ENCODE data around the gene TSHZ2.
"Not testable (repeated sequence)": the region's sequence is repeated elsewhere in the genome, so short reads cannot be mapped to it uniquely, and the experiment has no call there.

TSHZ2 gene

DNA sequence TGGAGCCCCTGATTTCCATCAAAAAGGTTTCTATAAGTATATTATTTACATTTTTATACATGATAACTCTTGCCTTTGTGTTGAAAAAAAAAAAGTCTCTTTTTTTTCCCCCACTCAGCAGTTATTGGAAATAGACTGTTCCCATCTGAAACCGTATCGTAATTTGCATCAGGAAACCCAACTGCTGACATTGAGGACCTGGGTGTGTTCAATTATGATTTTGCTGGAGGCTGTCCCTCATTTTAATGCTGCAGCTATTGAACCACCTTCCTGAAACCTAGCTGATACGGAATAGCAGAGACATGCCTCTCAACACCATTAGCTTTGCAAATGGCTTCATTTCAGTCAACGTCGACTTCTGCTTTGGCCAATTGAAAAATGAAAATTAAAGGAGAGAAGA is 522.6 kb downstream of the TSHZ2 start:
- no peak for DNase-seq

DNA sequence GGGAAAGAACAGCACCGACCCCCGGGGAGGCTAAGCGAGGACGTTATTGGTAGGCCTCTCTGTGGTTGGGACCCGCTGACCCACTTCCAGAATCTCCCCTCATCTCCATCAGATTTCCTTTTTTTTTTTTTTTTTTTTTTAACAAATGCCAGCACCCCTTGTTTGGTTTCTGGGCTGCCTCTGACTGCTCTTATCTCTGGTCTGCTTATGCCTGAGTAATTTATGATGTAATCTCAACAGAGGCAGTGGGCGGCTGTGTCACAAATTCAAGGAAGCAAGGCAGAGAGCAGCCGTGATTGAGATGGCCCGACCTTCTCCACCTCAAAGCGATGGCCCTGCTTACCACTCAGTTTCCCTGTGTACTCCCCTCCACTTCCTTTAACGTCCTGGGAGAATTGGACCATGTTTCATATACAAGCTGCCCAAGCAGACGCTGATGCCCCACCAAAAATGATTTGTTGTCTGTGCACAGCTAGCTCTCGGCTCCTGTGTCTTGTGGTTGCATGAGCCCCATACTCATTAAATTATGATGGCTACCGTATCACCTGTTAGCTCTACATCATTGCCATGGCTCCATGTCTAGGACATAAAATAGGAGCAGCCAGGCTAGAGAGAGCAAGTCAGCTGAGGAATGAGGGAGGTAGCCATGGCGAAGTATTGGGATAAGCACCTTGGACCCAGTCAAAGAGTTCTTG is 523.4 kb downstream of the TSHZ2 start:
- no peak for DNase-seq

DNA sequence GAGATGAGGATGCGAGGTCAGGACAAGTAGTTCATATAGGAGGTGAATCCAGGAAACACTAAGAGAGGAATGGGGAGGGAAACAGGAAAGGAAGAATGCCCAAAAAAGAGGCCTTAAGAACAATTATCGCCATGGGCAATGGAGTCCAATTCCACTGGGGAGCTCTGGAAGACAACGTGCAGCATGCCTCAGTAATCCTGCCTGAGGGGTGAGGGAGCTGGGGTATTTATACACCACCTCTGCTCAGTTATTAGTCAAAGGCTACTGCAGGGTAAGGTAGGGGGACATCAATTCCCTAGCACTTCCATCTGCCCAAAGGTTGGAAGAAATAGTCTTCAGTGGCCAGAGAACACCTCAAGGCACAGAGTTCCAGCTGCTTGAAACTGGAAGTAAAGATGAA is 525.1 kb downstream of the TSHZ2 start:
- DNase-seq = no peak

DNA sequence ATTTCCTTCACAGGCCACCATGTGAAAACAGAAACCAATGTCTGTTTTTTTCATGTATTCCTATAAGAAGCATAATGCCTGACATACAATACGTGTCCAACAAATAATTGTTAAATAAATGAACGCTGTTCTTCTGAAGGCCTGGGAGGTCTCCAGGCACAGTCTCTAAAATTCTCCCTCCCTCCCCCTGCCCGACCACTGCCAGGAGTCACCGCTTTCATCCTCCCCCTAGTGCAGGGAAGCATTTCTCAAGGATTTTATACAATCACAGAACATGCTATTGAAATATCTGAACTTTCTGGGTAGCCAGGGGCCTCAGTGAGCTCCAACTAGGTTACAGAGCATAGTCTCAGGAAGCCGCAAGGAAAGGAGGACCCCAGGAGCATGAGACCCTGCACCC is 526.2 kb downstream of the TSHZ2 start:
- DNase-seq = no peak

DNA sequence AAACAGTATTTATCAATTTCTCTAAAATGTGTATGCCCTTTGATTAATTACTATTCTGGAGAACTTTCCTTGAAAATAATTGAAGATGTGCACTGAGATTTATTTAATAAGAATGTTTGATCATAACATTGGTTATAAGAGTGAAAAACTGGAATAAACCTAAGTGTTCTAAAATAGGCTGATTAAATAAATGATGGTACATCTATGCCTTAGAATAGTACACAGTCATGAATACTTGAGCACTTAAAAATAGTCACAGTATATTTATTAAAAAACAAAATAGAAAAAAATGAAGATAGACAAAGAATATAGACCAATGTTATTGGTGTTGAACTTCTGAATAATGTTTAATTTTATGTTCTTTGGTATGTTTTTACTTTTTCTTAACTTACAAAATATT is 528.5 kb downstream of the TSHZ2 start:
- no peak for DNase-seq

DNA sequence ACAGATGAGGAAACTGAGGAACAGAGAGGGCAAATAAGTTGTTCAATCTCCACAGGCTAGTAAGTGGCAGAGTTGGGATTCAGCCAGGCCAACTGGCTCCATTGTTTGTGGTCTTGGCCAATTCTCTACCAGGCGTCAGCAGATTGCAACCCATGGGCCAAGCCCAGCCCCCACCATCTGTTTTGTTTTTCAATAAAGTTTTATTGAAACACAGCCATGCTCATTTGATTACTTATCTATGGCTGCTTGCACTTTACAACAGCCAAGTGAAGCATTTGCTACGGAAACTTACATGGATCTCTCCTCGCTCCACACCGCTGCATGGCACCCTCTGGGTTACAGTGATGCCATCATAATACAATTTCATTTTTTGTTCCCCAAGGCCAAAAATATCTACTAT is 530.7 kb downstream of the TSHZ2 start:
- DNase-seq = no peak

DNA sequence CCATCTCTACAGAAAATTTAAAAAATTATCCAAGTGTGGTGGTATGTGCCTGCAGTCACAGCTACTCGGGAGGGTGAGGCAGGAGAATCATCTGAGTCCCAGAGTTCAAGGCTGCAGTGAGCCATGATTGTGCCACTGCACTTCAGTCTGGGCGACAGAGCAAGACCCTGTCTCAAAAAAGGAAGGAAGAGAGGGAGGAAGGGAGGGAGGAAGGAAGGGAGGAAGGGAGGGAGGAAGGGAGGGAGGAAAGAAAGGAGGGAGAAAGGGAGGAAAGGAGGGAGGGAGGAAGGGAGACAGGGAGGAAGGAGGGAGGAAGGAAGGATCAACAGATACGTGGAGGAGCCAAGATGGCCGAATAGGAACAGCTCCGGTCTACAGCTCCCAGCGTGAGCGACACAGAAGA is 531.4 kb downstream of the TSHZ2 start:
- DNase-seq = no peak

DNA sequence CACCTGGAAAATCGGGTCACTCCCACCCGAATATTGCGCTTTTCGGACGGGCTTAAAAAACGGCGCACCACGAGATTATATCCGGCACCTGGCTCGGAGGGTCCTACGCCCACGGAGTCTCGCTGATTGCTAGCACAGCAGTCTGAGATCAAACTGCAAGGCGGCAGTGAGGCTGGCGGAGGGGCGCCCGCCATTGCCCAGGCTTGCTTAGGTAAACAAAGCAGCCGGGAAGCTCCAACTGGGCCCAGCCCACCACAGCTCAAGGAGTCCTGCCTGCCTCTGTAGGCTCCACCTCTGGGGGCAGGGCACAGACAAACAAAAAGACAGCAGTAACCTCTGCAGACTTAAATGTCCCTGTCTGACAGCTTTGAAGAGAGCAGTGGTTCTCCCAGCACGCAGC is 531.9 kb downstream of the TSHZ2 start:
- DNase-seq = not testable (repeated sequence)

DNA sequence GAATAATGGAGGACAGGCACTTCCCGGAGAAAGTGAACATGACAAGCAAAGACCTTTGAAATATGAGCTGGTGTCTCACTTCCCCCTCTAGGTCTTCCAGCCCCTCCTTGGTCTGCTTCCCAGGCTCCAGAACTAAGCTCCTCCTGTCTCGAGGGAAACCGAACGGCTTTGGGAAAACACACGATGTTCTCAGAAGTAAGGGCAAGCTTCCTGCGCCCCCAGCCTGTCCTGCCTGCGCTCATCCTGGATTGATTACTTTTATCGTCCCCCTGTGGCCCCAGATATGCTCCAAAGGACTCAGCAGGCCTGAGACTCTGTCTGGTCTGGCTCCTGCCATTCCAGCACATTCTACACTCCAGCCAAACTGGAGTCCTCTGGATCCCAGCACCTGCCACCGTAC is 538.1 kb downstream of the TSHZ2 start:
- DNase-seq = no peak

DNA sequence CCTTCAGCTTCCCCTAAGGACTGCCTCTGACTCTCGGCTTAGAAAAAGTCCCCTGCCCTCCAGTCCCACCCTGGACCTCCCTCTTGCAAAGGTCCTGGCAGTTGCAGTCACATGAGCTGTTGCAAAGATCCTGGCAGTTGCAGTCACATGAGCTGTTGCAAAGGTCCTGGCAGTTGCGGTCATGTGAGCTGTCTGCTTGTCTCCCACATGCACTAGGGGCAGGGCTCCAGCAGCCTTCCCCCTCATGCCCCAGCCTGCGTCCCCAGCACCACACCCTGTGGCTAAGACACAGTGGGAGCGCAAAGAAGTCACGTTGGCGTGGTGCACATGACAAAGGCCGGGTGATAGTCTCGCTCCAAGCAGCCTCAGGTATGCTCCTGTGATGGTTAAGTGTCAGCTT is 538.5 kb downstream of the TSHZ2 start:
- no peak for DNase-seq

DNA sequence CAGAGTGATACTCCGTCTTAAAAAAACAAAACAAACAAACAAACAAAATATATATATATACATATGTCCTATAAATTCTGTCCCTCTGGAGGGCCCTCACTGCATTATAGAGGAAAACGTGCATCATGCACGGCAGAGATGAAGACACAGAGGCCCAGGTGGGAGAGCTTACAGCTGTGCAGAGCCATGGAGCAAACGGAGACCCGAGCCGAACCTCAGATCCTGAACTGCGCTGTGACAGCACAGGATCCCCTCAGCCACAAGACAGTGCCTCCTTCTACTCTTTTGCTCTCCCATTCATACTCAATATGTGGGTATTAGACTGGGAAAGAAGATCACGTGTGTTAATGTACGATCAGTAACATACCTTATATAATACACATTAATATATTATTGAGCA is 539.9 kb downstream of the TSHZ2 start:
- no peak for DNase-seq

DNA sequence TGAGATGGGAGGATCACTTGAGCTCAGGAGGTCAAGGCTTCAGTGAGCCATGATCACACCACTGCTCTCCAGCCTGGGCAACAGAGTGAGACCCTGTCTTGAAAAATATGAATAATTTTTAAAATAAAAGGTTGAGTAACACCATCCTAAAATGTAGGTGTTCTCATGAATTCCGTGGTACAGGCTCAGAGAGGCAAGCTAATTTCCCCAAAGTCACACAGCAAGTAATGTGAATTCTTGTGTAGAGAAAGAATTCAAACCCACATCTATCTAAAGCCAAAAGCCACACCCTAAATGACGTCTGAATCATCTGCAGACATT is 541.0 kb downstream of the TSHZ2 start:
- no peak for DNase-seq

DNA sequence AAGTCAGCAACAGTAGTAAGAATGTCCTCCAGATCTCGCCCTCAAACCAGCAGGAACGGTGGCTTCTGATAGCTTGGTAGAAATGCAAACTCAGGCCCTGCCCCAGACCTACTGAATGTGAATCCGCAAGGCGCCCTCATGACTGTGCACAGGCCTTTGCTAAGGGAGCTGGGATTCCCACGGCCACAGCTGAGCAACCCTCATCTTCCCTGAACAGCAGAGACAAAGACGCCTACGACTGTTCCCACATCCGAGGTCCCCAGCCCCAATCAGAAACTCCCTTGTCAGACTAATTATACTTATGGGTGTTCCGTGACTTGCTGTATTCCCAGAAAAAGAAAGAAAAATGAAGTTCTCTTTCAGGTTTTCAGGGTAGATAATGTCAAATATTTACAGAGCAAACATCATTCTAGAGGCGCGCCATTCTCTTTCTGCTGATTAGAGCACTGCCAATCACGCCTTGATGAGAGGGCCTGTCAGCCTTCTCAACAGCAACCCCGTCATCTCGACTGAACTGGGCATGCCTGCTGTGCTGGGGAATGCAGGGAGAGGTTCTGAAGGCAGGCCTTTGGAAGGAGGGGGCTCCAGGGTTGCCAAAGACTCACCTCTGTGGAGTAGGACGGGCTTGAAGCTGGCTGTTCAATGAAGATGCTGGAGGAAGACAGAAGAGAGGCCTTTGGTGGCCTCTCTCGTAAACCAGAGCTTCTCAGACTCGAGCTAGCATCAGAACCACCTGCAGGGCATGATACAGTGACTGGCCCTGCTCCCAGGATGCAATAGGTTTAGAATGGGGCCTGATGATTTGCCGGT is 541.5 kb downstream of the TSHZ2 start:
- no peak for DNase-seq

DNA sequence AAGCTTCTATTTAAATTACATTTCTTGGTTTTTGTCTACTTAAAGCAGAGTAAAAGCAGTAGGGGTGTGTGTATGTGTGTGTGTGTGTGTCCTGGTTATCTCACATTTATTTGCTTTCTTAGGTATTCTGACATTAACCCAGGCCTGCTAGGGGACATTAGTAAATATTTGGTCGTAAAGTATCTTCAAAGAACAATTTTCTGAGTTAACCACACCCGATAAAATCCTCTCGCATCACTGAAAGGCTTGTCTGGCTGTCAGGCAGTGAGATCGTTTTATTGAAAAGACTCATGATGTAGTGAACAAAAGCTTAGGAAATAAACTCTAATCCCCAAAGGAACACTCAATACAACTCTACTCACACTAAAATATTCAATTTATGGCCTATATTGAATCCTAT is 543.6 kb downstream of the TSHZ2 start:
- no peak for DNase-seq

DNA sequence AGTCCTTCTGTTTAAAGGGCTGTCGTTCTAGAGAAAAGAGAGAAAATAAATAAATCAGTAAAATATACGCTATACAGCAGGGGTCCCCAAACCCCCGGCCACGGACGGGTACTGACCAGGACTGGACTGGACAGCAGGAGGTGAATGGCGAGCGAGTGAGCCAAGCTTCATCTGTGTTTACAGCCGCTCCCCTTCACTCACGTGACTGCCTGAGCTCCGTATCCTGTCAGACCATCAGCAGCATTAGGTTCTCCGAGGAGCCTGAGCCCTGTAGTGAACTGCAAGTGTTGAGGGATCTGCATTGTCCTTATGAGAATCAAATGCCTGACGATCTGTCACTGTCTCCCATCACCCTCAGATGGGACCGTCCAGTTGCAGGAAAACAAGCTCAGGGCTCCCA is 545.0 kb downstream of the TSHZ2 start:
- no peak for DNase-seq

DNA sequence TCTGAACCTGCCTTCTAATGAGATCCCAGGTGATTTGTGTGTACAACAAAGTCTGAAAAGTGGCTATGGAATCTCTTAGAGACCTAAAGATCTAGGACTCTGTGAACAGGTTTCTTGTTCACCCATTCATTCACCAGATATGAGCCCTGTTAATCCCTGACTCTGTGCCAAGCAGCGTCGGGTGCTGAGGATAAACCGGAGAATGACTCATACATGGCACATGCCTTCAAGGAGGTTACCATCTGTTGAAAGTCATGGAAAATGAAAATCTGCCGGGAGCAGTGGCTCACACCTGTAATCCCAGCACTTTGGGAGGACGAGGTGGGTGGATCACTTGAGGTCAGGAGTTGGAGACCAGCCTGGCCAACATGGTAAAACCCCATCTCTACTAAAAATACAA is 549.3 kb downstream of the TSHZ2 start:
- DNase-seq = not testable (repeated sequence)

DNA sequence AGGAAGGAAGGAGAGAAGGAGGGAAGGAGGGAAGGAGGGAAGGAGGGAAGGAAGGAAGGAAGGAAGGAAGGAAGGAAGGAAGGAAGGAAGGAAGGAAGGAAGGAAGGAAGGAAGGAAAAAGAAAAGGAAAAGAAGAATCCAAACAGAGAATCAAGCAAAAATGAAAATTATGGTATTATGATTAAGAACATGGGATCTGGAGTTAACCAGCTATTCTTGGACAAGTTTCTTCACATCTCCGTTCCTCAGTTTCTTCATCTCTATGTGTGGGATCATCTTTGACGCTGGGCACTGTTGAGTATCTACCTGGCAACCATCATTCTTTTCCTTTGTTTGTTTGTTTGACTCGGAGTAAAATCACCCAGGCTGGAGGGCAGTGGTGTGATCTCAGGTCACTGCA is 549.9 kb downstream of the TSHZ2 start:
- DNase-seq = no peak

DNA sequence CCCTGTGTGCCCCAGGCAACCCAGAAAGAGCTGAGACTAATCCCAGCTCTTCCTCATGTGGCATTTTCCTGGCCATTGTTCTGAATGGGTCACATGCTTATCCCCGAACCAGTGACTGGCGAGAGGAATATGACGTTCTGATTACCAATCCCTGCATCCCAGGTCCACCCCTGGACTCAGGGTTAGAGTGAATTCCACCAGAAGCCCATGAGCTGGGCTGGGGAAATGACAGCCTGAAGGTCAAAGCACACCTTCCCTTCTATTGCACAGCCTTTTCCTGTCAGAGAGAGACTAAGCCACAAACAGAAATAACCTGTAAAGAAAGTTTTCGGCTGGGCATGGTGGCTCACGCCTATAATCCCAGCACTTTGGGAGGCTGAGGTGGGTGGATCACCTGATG is 550.5 kb downstream of the TSHZ2 start:
- no peak for DNase-seq

DNA sequence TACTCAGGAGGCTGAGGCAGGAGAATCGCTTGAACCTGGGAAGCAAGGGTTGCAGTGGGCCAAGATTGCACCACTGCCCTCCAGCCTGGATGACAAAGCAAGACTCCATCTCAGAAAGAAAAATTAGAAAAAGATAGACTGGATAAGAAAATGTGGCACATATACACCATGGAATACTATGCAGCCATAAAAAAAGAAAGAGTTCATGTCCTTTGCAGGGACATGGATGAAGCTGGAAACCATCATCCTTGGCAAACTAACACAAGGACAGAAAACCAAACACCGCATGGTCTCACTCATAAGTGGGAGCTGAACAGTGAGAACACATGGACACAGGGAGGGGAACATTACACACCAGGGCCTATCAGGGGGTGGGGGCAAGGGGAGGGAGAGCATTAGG is 551.5 kb downstream of the TSHZ2 start:
- not testable (repeated sequence) for DNase-seq

DNA sequence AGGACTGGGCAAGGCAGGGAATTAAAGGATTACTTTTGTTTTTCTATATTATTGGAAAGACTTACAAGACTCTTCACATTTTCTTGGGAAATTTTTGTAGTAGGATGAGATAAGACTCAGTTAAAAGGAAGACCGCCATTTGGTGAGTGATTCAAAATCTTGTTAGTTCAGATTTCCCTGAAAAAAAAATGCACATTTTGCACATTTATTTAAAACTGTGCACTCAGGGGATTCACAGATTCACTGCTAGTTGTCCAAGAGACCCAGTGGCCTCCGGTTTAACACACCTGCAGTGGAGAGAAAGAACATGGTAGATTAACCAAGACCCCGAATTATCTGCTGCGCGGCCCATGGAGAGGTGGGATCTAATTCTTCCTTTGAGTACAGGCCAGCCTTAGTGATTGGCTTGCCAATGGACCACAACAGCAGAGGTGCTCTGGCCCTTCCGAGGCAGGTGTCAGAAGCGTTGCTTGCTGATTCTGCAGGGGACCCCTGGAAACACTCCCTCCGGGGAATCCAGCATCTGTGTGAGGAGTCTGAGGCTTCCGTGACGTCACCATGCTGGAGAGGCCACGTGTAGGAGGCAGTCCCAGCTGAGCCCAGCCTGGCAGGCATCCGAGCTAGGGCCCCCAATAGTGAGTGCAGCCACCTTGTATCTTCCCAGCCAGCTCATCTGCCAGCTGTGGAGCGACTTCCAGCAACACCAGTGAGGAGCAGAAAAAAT is 552.6 kb downstream of the TSHZ2 start:
- no peak for DNase-seq

DNA sequence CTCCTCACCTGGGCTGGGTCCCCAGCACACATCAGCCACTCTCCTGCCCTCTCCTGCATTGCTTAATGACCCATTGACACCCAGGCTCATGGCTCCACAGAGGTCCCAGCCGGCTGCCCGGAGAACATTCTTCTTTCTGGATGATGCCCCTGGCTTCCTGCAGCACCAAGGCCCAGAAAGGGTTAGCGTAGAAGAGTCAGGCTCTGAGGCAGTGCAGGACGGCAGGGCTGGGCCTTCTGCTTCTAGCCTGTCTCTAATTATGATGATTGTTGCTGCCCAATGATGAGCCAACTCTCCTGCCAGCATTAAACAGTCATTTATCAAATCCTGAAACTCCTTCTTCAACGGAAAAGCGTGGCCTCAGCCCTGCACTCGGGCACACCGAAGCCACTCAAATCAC is 555.0 kb downstream of the TSHZ2 start:
- no peak for DNase-seq

DNA sequence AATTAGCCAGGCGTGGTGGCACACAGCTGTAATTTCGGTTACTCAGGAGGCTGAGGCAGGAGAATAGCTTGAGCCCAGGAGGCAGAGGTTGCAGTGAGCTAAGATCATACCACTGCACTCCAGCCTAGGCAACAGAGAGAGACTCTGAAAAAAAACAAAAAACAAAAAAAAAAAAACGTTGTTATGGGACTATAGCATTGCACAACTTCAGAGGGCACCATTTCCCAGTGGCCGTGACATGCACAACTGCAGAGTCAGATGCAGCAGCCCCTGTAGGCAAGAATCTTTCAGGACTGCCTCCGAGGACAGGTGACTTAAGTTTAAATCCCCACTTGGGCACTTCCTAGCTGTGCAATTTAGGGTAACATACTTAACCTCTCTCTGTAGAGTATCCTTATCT is 557.5 kb downstream of the TSHZ2 start:
- no peak for DNase-seq

DNA sequence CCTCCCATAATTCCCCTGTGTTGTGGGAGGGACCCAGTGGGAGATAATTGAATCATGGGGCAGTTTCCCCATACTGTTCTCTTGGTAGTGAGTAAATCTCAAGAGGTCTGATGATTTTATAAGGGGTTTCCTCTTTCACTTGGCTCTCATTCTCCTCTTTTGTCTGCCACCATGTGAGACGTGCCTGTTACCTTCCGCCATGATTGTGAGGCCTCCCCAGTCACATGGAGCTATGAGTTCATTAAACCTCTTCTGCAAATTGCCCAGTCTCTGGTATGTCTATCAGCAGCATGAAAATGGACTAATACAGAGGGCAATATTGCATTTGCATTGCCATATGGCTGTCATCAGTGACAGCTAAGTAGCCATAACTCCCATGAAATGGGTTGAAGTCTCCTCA is 558.3 kb downstream of the TSHZ2 start:
- DNase-seq = no peak

DNA sequence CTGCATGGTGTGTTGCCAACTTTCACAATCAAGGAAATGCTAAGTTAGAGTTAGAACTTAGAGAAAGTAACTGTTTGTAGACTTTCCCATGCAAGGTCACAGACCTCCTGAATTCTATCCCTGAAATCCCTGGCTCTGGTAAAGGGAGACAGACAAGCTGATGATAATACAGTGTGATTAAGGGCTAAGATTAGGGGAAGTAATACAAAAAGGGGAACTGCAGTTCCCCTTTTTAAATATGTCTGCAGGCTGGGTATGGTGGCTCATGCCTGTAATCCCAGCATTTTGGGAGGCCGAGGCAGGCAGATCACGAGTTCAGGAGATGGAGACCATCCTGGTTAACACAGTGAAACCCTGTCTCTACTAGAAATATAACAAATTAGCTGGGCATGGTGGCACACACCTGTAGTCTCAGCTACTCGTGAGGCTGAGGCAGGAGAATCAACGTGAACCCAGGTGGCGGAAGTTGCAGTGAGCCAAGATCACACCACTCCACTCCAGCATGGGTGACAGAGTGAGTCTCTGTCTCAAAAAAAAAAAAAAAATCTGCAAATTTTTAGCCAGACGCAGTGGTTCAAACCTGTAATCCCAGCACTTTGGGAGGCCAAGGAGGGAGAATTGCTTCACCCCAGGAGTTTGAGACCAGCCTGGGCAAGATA is 560.6 kb downstream of the TSHZ2 start:
- DNase-seq = not testable (repeated sequence)

Data from NCI-H2081 treated with DMSO at 0.1 percent for 48 hours (cell line).